Omental fat pad (tissue), 4 donors: ENCODE data around the gene EPPIN. TPM values are rescaled to one million over a fixed set of nuclear protein-coding genes. Genes with fewer than 3 reads are reported as not detected.
"Not testable (repeated sequence)": the region's sequence is repeated elsewhere in the genome, so short reads cannot be mapped to it uniquely, and the experiment has no call there.

Experiments
- ATAC-seq: fragments of 150-250 bp; one replicate; pipeline ENCODE4 v1.9.1; 2016; ENCODE audit warnings: mild to moderate bottlenecking, moderate library complexity; ENCODE audit not compliant: low FRiP score
- DNase-seq: peaks from one replicate; pipeline ENCODE4 v3.0.0-alpha.2; 2019; ENCODE audit warnings: low spot score
- CTCF ChIP-seq, 3 donors: fragments of 450-650 bp; IDR thresholded peaks; one replicate each; pipeline ENCODE4 v1.5.1; 2016 to 2017; ENCODE audit warnings: antibody characterized with exemption in 3 of 3, mild to moderate bottlenecking in 3 of 3, moderate library complexity in 2 of 3
- total RNA-seq, 4 donors: library from RNA; depleted of rRNA; stranded (reverse); fragments of >200 nt; gene quantifications; one replicate each; pipeline ENCODE4 v1.1.0, GENCODE V29; 2016

Gene EPPIN
- total RNA-seq, 4 donors from 2014 or later = not detected

DNA sequence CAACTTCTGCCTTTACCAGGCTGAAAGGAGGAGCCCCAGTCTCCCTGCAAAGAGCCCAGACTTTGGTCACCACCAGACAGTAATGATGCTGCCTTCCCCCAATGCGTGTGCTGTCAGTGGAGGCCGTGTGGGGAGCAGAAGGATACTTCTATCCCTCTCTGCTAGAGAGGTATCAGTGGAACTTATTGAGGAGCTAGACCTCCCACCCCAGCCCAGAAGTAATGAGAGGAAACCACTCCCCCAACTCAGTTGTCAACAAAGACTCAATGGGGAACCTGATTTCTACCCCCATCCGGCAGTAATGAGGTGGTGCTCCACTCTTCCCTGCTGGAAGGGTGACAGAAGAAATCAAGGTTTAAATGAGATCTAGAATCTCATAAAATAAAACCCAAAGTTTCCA lies 36.3 kb upstream of the EPPIN start:
- ATAC-seq (no peak), DNase-seq (no peak)
- TF ChIP-seq CTCF (IDR thresholded peaks at IDR 0.05) = no peak

GRCh38 chr20:45581702-45582101 lies 34.5 kb upstream of the EPPIN start:
- DNase-seq = no peak
- no peak for TF ChIP-seq CTCF (IDR thresholded peaks at IDR 0.05)
- peak; percentile 81 for ATAC-seq

DNA sequence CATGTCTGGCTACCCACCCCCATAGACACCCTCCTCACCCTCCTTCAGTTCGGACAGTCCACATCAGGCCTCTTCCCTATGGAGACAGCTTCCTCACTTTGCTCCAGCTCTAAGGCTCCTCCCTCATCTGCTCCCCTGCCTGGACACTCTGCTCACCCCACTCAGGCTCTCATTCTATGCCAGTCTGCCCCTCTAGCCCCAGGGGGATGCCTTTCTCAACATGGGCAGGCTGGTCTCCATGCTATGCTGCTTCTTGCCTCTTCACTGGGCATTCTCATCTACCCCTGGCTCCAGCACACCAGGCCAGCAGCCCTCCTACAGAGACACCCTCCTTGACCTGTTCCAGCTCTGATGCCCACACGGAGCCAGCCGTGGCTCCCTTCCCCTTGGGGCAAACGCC lies 32.0 kb upstream of the EPPIN start, which contains the start of gene WFDC8:
TSS of gene WFDC8 (minus strand) at position 101 of the 400 bp plus-strand sequence. CDS start at position 64, 37 bp downstream.
- TF ChIP-seq CTCF (IDR thresholded peaks at IDR 0.05) = no peak
- DNase-seq = no peak
- ATAC-seq = no peak

DNA sequence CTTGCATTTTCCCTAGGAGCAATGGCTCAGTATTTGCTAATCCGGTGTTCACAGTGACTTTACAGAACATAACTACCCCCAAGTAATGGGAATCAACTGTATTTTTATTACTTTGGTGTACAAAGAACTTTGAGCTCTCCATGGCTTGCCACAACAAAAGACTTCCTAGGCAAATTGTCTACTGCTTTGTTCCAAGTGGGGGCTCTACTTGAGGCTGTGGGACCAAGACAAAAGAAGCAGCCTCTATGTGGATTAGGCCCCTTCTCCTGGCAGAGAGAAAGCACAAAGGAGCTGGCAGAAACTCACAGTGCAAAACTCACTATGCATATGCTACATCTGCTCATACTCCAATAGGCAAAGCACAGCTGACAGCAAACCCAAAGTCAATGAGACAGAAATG lies 31.0 kb upstream of the EPPIN start:
- DNase-seq (no peak), ATAC-seq (no peak)
- no peak for TF ChIP-seq CTCF (IDR thresholded peaks at IDR 0.05)

- no peak for ATAC-seq
Observed at GRCh38 chr20:45576995-45577394, 29.8 kb upstream of the EPPIN start.

DNA sequence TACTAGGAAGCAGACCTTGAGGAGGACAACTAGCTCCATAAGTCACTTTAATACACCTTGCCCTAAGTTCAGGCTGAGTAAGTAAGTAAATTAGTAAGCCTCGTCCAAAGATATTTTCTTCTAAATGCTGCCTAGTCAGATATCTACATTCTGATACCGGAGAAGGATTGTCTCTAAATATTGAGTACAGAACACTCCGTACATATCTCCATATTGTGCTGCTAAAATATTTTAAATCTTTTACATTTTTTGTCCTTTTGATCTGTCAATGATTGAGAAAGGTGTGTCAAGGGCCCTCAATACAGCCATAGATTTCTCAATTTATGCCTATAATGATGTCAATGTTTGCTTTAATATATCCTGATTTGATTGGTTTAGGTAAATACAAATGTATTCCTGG lies 28.7 kb upstream of the EPPIN start:
- no peak for TF ChIP-seq CTCF (IDR thresholded peaks at IDR 0.05)
- no peak for ATAC-seq
- DNase-seq = no peak

More at GRCh38 chr20:45576995-45577394, 29.8 kb upstream of the EPPIN start:
- TF ChIP-seq CTCF (IDR thresholded peaks at IDR 0.05) = no peak
- no peak for DNase-seq

DNA sequence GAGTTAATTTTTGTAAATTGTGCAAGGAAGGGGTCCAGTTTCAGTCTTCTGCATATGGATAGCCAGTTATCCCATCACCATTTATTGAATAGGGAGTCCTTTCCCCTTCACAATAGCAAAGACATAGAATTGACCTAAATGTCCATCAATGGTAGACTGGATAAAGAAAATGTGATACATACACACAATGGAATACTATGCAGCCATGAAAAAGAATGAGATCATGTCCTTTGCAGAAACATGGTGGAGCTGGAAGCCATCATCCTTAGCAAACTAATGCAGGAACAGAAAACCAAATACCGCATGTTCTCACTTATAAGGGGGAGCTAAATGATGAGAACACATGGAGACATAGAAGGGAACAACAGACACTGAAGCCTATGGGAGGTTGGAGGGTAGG lies 22.4 kb upstream of the EPPIN start:
- ATAC-seq = not testable (repeated sequence)

More for the DNA sequence above, 22.4 kb upstream of the EPPIN start:
- DNase-seq = not testable (repeated sequence)
